ENCODE measurements around the gene HEATR5B. TPM values are rescaled to one million over a fixed set of nuclear protein-coding genes. Genes with fewer than 3 reads are reported as not detected.

Gene HEATR5B
- polyA plus RNA-seq, 3 donors from 2014 or later, result 6.2 to 14.5 (median 6.5) TPM

DNA sequence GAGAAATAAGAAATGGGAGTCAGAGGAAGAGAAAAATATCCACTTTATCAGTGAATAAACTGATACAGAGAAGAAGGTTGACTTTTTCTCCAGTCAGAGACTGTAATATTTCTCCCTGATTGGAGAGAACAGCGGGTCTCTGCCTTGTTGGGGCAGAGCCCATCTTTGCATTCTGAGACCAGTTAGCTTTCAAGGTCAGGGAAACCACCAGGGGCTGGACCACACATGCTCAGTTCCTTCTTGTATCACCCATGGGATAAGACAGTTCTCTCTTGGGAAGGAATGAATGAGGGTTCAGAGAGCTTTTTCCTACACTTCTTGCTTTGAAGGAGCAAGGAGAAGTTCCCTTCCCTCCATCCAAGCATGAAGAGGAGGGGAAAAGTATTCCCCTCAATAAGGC lies 12.4 kb upstream of the HEATR5B start:
- Mint-ChIP-seq H3K9me3 (no peaks in the 10 kb centered on the region), H3K27me3 (ENCODE audit: low read depth in 3 of 3) (no peaks in the 10 kb centered on the region), H3K36me3 (peaks cover 21 to 54% (median 24%) of the 10 kb centered on the region in 3 donors), H3K27ac (peak overlapping the region in 1 of 6 donors; percentile 48), H3K4me3 (no peak overlapping the region), H3K4me1 (no peaks in the 10 kb centered on the region)
- DNase-seq, result no peak

GRCh38 chr2:37091873-37092272 lies 7.7 kb upstream of the HEATR5B start:
- H3K27me3 Mint-ChIP-seq (ENCODE audit: low read depth in 3 of 3), result peaks cover 0 to 3% (median 2%) of the 10 kb centered on the region in 3 donors
- peaks cover 13 to 49% (median 25%) of the 10 kb centered on the region in 3 donors for H3K36me3 Mint-ChIP-seq
- peaks cover 3 to 11% of the 10 kb centered on the region in 2 donors for H3K4me1 Mint-ChIP-seq

GRCh38 chr2:37090019-37090477 lies 5.9 kb upstream of the HEATR5B start:
- H3K4me3 Mint-ChIP-seq, result no peak overlapping the region
- no peaks in the 10 kb centered on the region for H3K9me3 Mint-ChIP-seq
- H3K36me3 Mint-ChIP-seq, result peaks cover 9 to 35% (median 20%) of the 10 kb centered on the region in 3 donors
- H3K27me3 Mint-ChIP-seq (ENCODE audit: low read depth in 3 of 3), result peaks cover 0 to 3% (median 2%) of the 10 kb centered on the region in 3 donors
- peaks cover 4 to 11% of the 10 kb centered on the region in 2 donors for H3K4me1 Mint-ChIP-seq
- no peak for DNase-seq
- no peak overlapping the region for H3K27ac Mint-ChIP-seq

More at GRCh38 chr2:37091873-37092272, 7.7 kb upstream of the HEATR5B start:
- Mint-ChIP-seq H3K27ac (no peak overlapping the region), H3K4me3 (no peak overlapping the region), H3K9me3 (no peaks in the 10 kb centered on the region)
- no peak for DNase-seq

DNA sequence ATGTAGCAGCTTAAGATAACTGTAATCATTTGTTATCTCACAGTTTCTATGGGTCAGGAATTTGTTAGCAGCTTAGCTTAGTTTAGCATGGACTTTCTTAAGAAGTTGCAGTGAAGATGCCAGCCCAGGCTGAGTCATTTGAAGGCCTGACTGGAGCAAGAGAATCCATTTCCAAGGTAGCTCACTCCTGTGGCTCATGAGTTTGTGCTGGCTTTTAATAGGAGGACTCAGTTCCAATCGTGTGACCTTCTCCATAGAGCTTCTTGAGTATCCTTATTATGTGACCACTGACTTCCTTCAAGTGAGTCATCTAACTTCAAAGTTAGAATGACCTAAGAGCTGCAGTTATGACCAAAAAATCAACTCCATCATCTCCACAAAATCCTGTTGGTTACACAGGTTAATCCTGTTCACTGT lies 1.6 kb upstream of the HEATR5B start:
- no peak overlapping the region for H3K27ac Mint-ChIP-seq
- peaks cover 11 to 15% of the 10 kb centered on the region in 2 donors for H3K4me1 Mint-ChIP-seq
- H3K4me3 Mint-ChIP-seq, result no peak overlapping the region
- H3K27me3 Mint-ChIP-seq (ENCODE audit: low read depth in 3 of 3), result peaks cover 2 to 5% (median 3%) of the 10 kb centered on the region in 3 donors
- H3K36me3 Mint-ChIP-seq, result peaks cover 8 to 24% (median 12%) of the 10 kb centered on the region in 3 donors
- H3K9me3 Mint-ChIP-seq, result no peaks in the 10 kb centered on the region
- DNase-seq, result no peak

DNA sequence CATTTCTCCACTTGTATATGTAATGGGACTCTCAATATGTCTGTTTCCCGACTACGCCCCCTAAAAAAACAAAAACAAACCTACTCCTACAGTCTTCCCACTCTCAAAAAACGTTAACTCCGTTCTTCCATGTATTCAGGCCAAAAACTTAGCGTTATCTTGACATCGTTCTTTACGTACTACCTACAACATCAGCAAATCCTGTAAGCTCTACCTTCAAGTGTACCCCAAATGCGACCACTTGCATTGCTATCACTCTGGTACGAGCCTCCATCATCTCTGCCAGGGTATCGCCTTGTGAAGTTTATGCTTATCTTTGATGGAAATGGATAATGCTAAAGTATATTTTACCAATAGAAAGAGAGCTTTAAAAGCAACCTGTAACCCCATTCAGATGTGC lies 625 bp upstream of the HEATR5B start:
- Mint-ChIP-seq H3K36me3 (peaks cover 5 to 18% (median 12%) of the 10 kb centered on the region in 3 donors), H3K27me3 (ENCODE audit: low read depth in 3 of 3) (peaks cover 2 to 5% (median 3%) of the 10 kb centered on the region in 3 donors), H3K4me1 (peaks cover 11 to 24% of the 10 kb centered on the region in 2 donors), H3K4me3 (no peak overlapping the region), H3K27ac (no peak overlapping the region), H3K9me3 (no peaks in the 10 kb centered on the region)
- DNase-seq, result peak in 1 of 3 donors; percentile 15

GRCh38 chr2:37080689-37081088 lies 3.5 kb downstream of the HEATR5B start:
- no peaks in the 10 kb centered on the region for H3K9me3 Mint-ChIP-seq
- peak overlapping the region; percentile 60 to 80 (median 72) for H3K4me3 Mint-ChIP-seq
- DNase-seq, result no peak
- peaks cover 11 to 29% (median 25%) of the 10 kb centered on the region in 3 donors for H3K36me3 Mint-ChIP-seq
- H3K27me3 Mint-ChIP-seq (ENCODE audit: low read depth in 3 of 3), result peaks cover 2% of the 10 kb centered on the region in 3 donors
- peak overlapping the region; percentile 73 to 91 (median 88) for H3K27ac Mint-ChIP-seq
- peaks cover 14 to 31% of the 10 kb centered on the region in 2 donors for H3K4me1 Mint-ChIP-seq

- no peak for DNase-seq
- Mint-ChIP-seq H3K27me3 (ENCODE audit: low read depth in 3 of 3) (peaks cover 2% of the 10 kb centered on the region in 3 donors), H3K36me3 (peaks cover 11 to 32% (median 28%) of the 10 kb centered on the region in 3 donors), H3K9me3 (no peaks in the 10 kb centered on the region), H3K4me3 (peak overlapping the region; percentile 60 to 80 (median 72)), H3K27ac (peak overlapping the region; percentile 73 to 91 (median 88)), H3K4me1 (peaks cover 19 to 31% of the 10 kb centered on the region in 2 donors)
Observed at GRCh38 chr2:37080266-37080665, 3.9 kb downstream of the HEATR5B start.

DNA sequence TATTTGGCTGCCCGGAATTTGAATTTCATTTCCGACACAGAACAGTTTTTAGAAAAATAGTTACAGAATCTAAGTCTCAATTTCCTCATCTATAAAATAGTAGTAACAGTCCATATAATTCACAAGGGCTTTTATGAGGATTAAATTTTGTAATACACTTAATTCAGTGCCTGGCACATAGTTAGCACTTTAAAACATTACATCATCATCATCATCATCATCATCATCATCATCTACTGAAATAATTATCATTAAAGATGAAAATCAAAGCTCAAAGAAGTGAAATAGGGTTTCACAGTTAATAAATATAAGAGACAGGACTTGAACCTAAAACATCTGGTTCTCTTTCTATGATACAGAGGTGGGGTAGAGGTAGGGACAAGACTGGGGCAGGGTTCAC lies 13.2 kb downstream of the HEATR5B start:
- Mint-ChIP-seq H3K9me3 (no peaks in the 10 kb centered on the region), H3K27me3 (ENCODE audit: low read depth in 3 of 3) (no peaks in the 10 kb centered on the region), H3K27ac (no peak overlapping the region), H3K4me3 (no peak overlapping the region), H3K4me1 (peaks cover 9 to 33% of the 10 kb centered on the region in 2 donors), H3K36me3 (peaks cover 27 to 50% (median 34%) of the 10 kb centered on the region in 3 donors)
- no peak for DNase-seq

GRCh38 chr2:37068686-37069085 lies 15.5 kb downstream of the HEATR5B start:
- Mint-ChIP-seq H3K27ac (peak overlapping the region in 1 of 6 donors; percentile 14), H3K9me3 (no peaks in the 10 kb centered on the region), H3K4me1 (peaks cover 7 to 18% of the 10 kb centered on the region in 2 donors), H3K36me3 (peaks cover 17 to 44% (median 25%) of the 10 kb centered on the region in 3 donors), H3K27me3 (ENCODE audit: low read depth in 3 of 3) (no peaks in the 10 kb centered on the region), H3K4me3 (no peak overlapping the region)
- DNase-seq, result no peak

DNA sequence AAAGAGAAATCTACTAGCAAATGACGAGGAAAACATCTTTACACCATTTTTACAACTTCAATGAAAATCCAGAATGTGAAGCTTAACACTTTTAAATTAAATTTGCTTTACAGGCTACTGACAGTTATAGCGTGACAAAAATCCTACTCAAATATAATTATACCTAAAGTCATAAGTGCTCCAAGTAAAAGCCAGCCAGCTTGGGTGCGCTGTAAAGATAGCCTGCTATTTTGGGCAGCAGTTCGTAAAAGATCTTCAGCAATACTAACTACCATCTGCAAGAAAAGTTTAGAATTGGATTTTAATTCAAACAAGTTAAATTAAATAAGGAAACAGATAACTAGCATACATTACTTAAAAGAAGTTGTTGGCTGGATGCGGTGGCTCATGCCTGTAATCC lies 22.4 kb downstream of the HEATR5B start:
- DNase-seq, result no peak
- no peak overlapping the region for H3K4me3 Mint-ChIP-seq
- no peaks in the 10 kb centered on the region for H3K9me3 Mint-ChIP-seq
- no peaks in the 10 kb centered on the region for H3K27me3 Mint-ChIP-seq (ENCODE audit: low read depth in 3 of 3)
- no peak overlapping the region for H3K27ac Mint-ChIP-seq
- H3K4me1 Mint-ChIP-seq, result no peaks in the 10 kb centered on the region
- peaks cover 13 to 55% (median 24%) of the 10 kb centered on the region in 3 donors for H3K36me3 Mint-ChIP-seq

DNA sequence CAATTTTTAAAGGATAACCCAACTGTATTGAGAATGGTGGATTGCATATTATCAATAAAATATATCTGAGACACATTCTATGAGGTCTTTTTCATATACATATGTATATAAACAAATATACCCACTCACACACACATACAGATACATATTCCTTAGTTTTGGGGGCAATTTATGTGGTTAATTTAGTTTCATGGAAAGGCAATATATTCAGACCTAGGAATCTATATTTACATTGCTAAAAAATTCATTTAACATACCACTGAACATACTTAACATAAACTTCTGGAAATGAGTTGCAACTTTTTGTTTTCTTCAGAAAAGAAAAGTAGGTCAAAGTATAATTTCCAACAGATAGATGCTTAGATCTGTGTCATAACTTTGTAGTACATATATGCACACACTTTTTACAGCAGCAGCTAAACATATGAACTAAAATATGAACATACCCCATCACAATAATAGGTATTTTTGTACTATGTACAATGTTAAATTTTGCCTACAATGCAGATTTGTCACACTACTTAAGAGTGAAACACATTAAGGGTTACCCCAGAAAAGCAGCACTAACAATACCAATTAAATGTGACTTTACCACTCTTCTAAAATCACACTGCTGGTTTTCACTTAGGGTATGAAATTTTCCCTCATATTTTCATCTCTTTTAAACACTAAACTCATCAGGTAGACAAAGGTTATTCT lies 23.0 kb downstream of the HEATR5B start:
- Mint-ChIP-seq H3K27me3 (ENCODE audit: low read depth in 3 of 3) (no peaks in the 10 kb centered on the region), H3K27ac (peak overlapping the region in 1 of 6 donors; percentile 24), H3K4me1 (no peaks in the 10 kb centered on the region), H3K36me3 (peaks cover 18 to 58% (median 26%) of the 10 kb centered on the region in 3 donors), H3K4me3 (no peak overlapping the region), H3K9me3 (no peaks in the 10 kb centered on the region)
- no peak for DNase-seq

DNA sequence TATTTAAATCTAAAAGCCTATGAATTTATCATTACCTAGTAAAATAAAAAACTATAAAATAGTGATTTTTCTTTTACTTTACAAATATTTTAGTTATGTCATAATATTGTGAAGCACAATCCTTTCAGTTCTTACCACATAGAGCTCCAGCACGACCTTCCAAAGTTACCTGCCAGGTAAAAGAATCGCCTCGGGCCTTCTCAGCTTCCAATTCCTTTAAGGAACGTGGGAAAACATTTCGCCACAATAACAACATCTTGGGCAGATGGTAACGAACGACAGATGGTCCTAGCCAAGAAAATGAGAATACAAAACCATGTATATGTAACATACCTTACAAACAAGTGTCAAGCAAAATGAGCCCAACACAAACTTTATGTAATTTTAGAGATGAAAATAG lies 23.7 kb downstream of the HEATR5B start:
- no peaks in the 10 kb centered on the region for H3K4me1 Mint-ChIP-seq
- no peak overlapping the region for H3K4me3 Mint-ChIP-seq
- H3K27me3 Mint-ChIP-seq (ENCODE audit: low read depth in 3 of 3), result no peaks in the 10 kb centered on the region
- no peaks in the 10 kb centered on the region for H3K9me3 Mint-ChIP-seq
- no peak overlapping the region for H3K27ac Mint-ChIP-seq
- peaks cover 18 to 59% (median 23%) of the 10 kb centered on the region in 3 donors for H3K36me3 Mint-ChIP-seq
- no peak for DNase-seq

DNA sequence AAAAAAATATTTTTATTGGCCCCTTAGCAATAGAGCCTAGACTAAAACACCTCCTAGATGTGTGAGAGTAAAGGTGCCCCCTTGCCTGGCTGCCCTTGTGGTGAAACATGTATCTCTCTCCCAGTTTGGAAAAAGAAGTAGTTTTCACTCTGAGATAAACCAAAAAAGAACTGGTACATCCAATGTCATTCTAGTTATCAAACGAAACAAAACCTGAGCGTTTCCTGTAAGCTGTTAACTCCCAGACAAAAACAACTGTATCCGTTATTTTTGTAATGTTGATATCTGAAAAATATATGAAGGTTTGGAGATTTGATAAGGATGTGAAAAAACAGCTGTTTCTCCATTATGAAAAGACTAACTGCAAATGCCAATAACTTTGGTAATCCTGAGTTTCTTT lies 24.3 kb downstream of the HEATR5B start:
- Mint-ChIP-seq H3K27ac (no peak overlapping the region), H3K4me1 (no peaks in the 10 kb centered on the region), H3K27me3 (ENCODE audit: low read depth in 3 of 3) (no peaks in the 10 kb centered on the region), H3K9me3 (no peaks in the 10 kb centered on the region), H3K4me3 (no peak overlapping the region), H3K36me3 (peaks cover 18 to 60% (median 23%) of the 10 kb centered on the region in 3 donors)
- DNase-seq, result no peak

- H3K9me3 Mint-ChIP-seq, result no peaks in the 10 kb centered on the region
- no peak overlapping the region for H3K27ac Mint-ChIP-seq
- H3K36me3 Mint-ChIP-seq, result peaks cover 23 to 52% (median 30%) of the 10 kb centered on the region in 3 donors
- H3K4me3 Mint-ChIP-seq, result no peak overlapping the region
- H3K4me1 Mint-ChIP-seq, result peaks cover 0 to 6% of the 10 kb centered on the region in 2 donors
- DNase-seq, result no peak
- H3K27me3 Mint-ChIP-seq (ENCODE audit: low read depth in 3 of 3), result peaks cover 0 to 2% (median 0%) of the 10 kb centered on the region in 3 donors
Observed at GRCh38 chr2:37052600-37053332, 31.4 kb downstream of the HEATR5B start.

All from immature natural killer cell (primary cell).